HG03175 (cell line): ENCODE results near the gene CRTC1.

Experiments used
- ATAC-seq: cut with Tn5 transposase; IDR thresholded peaks from one replicate; pipeline ENCODE4 v1.9.1; 2021; ENCODE audit warnings: mild to moderate bottlenecking, moderate library complexity; ENCODE audit not compliant: unreplicated experiment

The CRTC1 gene

GRCh38 chr19:18765224-18765623 lies 81.7 kb downstream of the CRTC1 start:
- ATAC-seq: no peak

- ATAC-seq: no peak
Observed at GRCh38 chr19:18768046-18768771, 84.7 kb downstream of the CRTC1 start.

DNA sequence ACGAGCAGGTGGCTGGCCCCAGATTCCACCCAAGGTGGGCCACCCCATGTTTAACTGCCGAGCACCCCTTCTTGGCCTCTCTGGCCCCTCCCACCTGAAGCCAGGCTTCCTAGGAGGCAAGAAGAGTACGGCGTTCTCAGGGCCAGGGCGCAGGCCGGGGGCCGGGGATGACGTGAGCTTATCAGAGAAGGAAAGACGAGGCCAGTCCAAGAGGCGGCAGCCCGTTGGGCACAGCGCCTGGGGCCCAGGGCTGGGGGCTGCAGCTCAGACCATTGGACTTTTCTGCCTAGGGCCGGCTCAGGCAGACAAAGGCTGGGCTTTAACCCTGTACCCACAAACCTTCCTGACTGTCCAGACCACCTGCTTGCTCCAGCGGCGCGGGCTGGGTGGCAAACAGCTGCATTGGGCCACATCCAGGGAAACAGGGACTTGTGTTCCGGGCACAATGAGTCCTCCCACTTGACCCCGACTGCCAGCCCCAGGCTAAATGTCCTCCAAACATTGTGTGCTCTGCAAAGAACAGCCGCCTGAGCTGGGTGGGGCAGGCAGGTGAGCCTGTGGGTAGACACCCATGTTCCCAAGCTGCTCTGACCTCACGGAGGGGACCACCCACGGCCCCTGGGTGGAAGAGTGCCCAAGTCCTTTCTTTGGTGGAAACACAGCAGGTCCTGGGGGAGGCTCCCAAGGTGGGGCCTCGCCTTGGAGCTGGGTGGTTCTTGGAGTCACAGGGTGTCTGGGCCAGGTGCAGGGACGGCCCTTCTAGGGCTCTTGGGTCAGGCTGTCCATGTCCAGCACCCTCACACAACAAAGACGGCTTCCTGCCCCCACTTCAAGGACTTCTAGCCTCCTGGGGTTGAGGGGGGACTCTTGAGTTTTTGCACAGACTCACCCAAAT lies 85.8 kb downstream of the CRTC1 start:
- ATAC-seq: no peak

DNA sequence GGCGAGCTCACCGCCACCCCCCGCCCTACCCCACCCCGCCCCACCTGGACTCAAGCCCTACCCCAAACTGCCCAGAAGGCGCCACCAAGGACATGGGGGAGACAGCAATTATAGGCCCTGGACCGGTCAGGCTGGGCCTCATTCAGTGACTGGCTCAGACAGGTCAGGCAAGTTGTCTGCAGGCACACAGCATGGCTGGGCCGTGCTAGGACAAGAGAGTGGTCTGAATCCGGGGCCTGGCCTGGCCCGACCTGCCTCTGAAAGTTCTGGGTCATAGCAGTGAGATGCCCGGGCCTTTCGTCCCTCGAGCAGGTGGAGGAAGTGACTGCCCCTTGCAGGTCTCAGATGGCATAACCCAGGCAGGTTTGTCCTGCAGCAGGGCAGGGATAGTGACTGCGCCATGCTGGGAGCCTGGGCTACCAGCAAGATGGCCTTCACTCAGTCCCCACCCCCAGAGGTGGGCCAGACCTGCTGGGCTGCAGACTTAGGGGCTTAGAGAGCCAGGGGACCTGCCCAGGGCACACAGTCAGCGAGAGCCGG lies 86.6 kb downstream of the CRTC1 start:
- ATAC-seq: no peak

DNA sequence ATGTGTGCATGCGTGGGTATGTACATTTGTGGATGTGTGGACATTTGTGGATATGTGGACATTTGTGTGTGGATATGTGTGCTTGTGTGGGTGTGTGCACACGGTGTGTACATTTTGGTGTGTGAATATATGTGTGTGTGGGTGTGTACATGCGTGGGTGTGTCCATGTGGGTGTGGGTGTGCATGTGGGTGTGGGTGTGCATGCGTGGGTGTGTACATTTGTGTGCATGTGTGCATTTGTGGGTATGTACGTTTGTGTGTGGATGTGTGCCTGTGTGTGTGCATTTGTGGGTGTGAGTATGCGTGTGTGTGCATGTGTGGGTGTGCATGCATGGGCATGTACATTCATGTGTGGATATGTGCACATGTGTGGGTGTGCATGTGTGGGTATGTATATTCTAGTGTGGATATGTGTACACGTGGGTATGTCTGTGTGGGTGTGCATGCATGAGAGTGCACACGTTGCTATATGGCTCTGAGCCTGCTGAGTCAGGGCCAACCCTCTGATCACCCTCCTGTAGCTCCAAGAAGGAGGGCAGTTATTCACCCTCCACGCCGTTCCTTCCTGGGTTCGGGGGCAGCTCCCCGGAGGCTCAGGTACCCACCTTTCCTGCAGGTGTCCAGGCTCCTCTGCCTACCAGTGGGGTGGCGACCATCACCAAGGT lies 87.3 kb downstream of the CRTC1 start:
- no peak for ATAC-seq

DNA sequence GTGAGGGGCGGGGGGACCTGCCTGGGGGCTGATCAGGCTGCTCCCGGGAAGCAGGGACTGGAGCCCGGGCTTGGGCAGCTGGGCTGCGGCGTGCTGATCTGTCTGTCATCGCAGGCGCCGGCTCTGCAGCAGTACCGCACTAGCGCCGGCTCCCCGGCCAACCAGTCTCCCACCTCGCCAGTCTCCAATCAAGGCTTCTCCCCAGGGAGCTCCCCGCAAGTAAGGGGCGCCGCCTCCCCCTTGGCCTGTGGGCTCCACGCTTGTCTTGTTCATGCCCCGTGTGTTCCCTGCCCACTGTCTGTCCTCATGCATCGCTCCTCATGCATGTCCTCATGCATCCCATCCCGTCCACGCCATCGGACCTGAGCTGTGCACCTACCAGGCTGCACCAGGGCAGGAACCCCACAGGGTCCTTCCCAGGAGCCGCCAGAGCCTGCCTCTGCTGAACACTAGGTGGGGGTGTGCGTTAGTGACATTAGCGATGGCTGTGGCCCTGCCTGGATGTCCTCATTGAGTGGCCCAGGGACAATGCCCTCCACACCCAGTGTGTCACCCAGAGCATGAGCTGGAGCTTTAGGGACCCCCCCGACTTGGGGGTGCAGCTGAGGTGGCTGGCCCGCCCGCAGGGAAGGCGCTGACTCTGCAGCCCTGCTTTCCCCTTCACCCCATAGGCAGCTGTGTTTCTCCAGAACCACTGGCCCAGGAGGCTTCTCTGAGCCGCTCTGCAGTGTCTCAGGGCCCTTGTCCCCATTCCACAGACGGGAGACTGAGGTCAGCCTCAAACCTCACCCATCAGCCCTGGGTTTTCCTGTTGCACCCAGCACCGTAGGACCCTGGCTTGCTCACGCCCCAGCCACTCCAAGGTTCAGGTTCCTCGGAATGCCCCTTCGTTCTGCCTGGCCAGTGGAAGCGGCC lies 88.1 kb downstream of the CRTC1 start:
- no peak for ATAC-seq

DNA sequence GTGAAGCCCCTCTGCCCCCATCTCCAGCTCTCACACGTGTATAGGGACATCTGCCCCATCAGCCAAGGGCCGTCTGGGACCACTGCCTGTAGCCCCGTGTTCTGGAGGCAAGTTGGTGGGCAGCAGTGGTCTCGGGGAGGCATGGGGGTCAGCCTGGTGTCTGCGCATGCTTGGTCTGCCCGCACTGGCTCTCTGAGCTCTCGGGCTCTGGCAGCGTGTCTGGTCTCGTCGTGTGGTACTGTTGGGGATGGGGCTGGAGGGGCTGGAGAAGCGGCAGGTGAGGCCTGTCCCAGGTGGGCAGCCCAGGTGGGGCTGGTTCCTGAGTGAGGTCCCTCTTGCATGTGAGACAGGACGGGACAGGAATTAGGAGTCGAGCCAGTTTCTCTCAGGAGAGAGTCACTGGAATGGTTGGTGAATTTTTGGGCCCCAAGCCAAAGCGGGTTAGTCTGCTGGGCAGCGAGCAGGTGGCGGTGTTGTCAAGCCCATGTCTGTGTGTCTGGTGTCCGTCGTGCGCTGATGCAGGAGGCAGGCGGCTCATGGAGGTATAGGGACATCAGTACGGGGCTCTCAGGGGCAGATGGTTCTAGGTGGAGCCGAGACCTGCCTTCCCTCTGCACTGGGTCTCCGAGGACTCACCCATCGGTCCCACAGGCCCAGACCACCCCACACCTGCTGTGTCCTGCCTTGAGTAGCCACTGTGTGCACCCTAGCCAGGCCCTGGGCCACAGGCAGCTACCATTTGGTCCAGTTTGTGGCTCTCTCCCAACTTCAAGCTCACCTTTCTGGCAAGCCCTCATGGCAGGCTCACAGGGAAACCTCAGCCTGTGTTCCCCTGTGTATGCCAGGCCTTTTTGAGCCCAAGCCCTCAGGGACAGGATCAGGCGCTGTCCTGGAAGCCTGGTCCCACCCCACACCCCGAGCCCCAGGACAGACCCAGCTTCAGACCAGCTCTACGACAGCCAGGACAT lies 89.4 kb downstream of the CRTC1 start:
- ATAC-seq: no peak

DNA sequence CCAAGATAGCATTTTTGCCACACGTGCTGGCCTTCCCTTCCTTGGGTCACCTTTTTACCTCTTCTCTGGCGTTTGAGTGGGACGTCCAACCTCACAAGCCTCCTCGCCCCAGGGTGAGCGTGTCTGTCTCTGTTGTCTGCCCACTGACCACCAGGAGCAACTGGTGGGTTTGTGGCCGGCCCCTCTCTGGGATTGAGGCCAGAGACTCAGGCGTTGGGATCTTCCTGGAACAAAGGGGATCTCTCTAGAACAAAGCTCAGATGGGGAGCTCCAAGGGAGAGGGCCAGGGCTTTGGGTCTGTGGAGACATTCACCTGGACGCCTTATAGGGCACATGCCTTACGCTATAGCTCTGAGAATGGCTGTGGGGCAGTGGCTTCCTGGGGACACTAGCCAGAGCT lies 90.2 kb downstream of the CRTC1 start:
- ATAC-seq: no peak

GRCh38 chr19:18774107-18774506 lies 90.6 kb downstream of the CRTC1 start:
- ATAC-seq: no peak

GRCh38 chr19:18774782-18775444 lies 91.4 kb downstream of the CRTC1 start:
- no peak for ATAC-seq

DNA sequence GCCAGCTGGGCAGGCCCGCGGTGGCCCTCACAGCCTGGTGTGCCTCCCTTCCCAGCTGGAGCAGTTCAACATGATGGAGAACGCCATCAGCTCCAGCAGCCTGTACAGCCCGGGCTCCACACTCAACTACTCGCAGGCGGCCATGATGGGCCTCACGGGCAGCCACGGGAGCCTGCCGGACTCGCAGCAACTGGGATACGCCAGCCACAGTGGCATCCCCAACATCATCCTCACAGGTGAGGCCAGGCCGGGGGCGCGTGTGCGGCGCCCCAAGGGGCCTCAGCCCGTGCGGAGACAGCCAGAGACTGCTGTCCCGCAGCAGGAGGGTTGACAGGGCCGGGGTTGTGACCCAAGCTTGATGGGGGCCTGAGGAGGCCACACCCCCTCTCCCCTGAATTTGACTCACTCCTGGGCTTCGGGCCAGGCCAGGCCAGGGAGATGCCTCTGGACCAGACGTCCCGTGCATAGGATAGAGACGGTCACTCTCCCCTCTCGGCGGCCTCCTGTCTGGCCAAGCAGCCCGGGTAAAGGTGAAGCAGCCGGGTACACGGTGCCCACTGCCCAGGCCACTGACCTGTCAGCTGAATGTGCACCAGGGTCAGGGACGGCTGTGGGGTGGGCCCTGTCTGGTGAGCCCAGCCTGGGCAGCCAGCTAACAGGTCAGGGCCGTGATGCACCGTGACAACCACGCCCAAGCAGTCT lies 92.3 kb downstream of the CRTC1 start:
- ATAC-seq: no peak

DNA sequence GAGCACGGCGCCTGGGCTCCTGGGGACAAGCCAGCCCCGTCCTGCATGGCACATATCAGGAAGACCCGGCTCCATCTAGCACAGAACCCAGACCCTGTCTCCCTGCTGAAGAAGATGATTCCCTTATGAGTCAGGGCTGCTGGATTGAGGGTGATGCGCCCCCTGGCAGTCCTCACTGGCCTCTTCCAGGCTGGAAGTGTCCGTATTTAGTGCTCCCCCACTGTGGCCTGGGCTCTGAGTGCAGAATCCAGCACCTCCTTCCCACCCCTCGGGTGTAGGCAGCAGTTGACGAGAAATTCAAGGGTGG lies 92.8 kb downstream of the CRTC1 start:
- no peak for ATAC-seq

DNA sequence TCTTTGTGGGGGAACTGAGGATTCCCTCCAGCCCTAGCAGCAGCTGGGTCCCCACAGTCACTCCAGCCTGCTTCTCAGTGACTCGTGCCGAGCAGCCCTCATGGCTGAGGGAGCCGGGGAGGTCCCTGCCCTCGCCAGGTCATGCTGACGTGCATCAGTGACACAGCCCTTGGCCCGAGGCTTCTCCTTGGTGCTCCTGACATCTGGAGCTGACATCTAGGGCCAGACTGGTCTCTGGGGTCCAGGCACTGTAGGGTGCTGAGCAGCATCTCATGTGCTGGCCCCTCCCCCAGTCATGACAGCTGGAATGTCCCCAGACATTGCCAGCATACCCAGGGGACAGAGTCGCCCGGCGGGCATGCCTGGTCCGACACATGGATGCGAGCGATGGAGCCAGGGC lies 93.3 kb downstream of the CRTC1 start:
- ATAC-seq: no peak

- no peak for ATAC-seq
Observed at GRCh38 chr19:18777301-18778075, 94.0 kb downstream of the CRTC1 start.

DNA sequence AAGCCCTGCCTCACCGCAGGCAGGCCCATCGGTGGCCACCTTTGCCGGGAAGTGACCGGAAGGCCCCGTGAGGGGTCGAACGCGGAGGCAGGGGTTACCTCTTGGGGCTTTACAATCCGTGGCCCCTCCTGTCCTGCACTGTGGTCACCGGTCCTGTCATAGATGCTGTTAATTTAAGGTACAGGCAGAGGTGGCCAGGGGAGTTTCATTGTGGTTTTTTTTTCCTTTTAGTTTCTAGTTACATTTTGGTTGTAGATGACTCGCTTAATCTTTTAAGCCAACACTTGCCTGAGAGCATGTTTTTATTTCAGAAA lies 94.6 kb downstream of the CRTC1 start:
- no peak for ATAC-seq

DNA sequence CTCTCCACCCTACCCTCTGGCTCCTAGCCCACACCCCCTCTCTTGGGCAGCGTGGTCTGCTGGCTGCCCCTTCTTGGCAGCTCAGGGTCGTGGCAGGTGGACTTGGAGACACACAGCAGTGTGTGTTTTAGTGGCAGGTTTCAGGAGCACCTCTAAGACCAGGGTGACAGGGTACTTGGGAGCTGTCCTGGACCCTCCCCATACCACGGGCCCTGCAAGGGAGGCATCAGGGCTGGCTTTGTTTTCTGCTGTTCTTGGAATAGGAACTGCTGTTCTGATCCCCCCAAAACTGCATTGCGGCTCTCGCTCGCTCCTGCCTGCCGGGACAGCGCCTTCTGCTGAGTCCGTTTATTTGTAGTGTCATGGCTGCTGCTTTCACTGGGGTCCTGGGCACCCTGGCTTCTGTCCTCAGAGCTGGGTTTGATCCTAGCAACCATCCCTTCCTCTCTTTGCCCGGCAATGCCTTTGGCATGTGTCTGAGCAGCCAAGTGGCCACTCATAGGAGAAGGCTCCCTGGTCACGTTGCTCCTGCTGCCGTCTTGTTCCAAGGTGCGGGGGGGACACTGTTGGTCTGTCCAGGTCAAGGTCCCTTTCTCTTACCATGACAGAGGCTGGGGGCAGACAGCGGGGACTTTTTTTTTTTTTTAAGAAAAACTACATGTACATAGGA lies 95.5 kb downstream of the CRTC1 start:
- ATAC-seq: no peak

DNA sequence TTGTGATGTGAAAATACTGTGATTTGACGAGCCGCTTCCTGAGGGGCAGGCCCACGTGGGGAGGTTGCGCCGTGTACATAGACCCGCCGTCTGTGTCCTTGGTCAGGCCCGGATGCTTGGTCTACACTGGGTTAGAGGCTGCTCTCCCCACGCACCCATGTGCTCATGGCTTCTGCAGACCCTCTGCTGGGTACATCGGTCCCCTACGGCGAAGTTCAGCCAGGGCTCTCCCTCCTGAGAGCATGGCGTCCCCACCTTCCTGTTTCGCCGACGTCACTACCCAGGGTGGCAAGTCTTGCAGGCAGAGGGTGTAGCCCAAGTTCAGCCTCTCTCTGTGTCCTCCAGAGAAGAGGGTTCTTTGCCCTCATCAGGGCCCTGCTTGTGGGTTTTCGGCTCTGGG lies 96.6 kb downstream of the CRTC1 start:
- ATAC-seq: no peak
